Thoracic aorta (tissue), 2 donors: ENCODE measurements around the gene FLACC1. TPM values are rescaled to one million over a fixed set of nuclear protein-coding genes. Genes with fewer than 3 reads are reported as not detected.

Experiments
- ATAC-seq: fragments of 150-250 bp; one replicate; pipeline ENCODE4 v1.8.0; 2017; ENCODE audit warnings: low read depth; ENCODE audit not compliant: insufficient number of reproducible peaks, low FRiP score
- DNase-seq: peaks from one replicate; pipeline ENCODE4 v3.0.0-alpha.2; 2020; ENCODE audit warnings: low spot score
- H3K27ac ChIP-seq, 2 donors: fragments of 200-600 bp; sonication (generic); 1 replicate in 1 of 2; 2 replicates in 1 of 2; pipeline ENCODE4 v1.5.1; 2016; ENCODE audit warnings: mild to moderate bottlenecking in 2 of 2, moderate library complexity in 2 of 2
- H3K27me3 ChIP-seq: fragments of 200-600 bp; sonication (generic); replicated peaks from 2 replicates; pipeline ENCODE4 v1.6.0; 2016; ENCODE audit warnings: mild to moderate bottlenecking; ENCODE audit not compliant: insufficient read depth
- H3K36me3 ChIP-seq: fragments of 200-600 bp; sonication (generic); one replicate; pipeline ENCODE4 v1.5.1; 2016
- H3K4me1 ChIP-seq, 2 donors: fragments of 200-600 bp; sonication (generic); 1 replicate in 1 of 2; 2 replicates in 1 of 2; pipeline versions ENCODE4 v1.5.1 to v1.6.0; 2016; ENCODE audit warnings: low read depth in 2 of 2, mild to moderate bottlenecking in 1 of 2; ENCODE audit not compliant: control insufficient read depth in 1 of 2
- H3K4me3 ChIP-seq: fragments of 200-600 bp; sonication (generic); 2 replicates; pipeline ENCODE4 v1.5.1; 2016; ENCODE audit warnings: mild to moderate bottlenecking
- H3K9me3 ChIP-seq: fragments of 200-600 bp; sonication (generic); 2 replicates; pipeline ENCODE4 v1.5.1; 2016
- total RNA-seq, 2 donors: library from RNA; depleted of rRNA; stranded (reverse); fragments of >200 nt; gene quantifications; one replicate each; pipeline versions ENCODE4 v1.1.0 to v1.2.3, GENCODE V29; 2016
- TF ChIP-seq, protein P1 (sequence below): fragments of 200-600 bp; sonication (generic); IDR thresholded peaks from one replicate; pipeline ENCODE4 v1.5.1; 2019; ENCODE audit warnings: antibody characterized with exemption

The FLACC1 gene
- total RNA-seq, 2 donors from 2014 or later = 4.2 to 11.1 TPM

GRCh38 chr2:201320701-201321100 is 36.4 kb downstream of the FLACC1 start:
- no peak for ATAC-seq
- no peaks in the 10 kb centered on the region for H3K27me3 ChIP-seq
- no peak overlapping the region for H3K4me3 ChIP-seq
- H3K9me3 ChIP-seq = no peaks in the 10 kb centered on the region
- H3K36me3 ChIP-seq = no peaks in the 10 kb centered on the region
- no peaks in the 10 kb centered on the region for H3K4me1 ChIP-seq
- H3K27ac ChIP-seq = no peak overlapping the region
- TF ChIP-seq, protein P1, sequence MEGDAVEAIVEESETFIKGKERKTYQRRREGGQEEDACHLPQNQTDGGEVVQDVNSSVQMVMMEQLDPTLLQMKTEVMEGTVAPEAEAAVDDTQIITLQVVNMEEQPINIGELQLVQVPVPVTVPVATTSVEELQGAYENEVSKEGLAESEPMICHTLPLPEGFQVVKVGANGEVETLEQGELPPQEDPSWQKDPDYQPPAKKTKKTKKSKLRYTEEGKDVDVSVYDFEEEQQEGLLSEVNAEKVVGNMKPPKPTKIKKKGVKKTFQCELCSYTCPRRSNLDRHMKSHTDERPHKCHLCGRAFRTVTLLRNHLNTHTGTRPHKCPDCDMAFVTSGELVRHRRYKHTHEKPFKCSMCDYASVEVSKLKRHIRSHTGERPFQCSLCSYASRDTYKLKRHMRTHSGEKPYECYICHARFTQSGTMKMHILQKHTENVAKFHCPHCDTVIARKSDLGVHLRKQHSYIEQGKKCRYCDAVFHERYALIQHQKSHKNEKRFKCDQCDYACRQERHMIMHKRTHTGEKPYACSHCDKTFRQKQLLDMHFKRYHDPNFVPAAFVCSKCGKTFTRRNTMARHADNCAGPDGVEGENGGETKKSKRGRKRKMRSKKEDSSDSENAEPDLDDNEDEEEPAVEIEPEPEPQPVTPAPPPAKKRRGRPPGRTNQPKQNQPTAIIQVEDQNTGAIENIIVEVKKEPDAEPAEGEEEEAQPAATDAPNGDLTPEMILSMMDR = no peak
- no peak for DNase-seq

GRCh38 chr2:201320257-201320656 is 36.9 kb downstream of the FLACC1 start:
- ATAC-seq (no peak), DNase-seq (no peak)
- no peaks in the 10 kb centered on the region for H3K9me3 ChIP-seq
- H3K36me3 ChIP-seq = no peaks in the 10 kb centered on the region
- TF ChIP-seq, protein P1 = no peak
- H3K4me1 ChIP-seq = no peaks in the 10 kb centered on the region
- H3K27me3 ChIP-seq = no peaks in the 10 kb centered on the region
- no peak overlapping the region for H3K4me3 ChIP-seq
- no peak overlapping the region for H3K27ac ChIP-seq

- DNase-seq (no peak), ATAC-seq (no peak)
- TF ChIP-seq, protein P1 = no peak
- Histone ChIP-seq H3K36me3 (no peaks in the 10 kb centered on the region), H3K4me3 (no peak overlapping the region), H3K9me3 (no peaks in the 10 kb centered on the region), H3K27ac (no peak overlapping the region), H3K27me3 (no peaks in the 10 kb centered on the region), H3K4me1 (no peaks in the 10 kb centered on the region)
Observed at GRCh38 chr2:201319511-201319910, 37.6 kb downstream of the FLACC1 start.

DNA sequence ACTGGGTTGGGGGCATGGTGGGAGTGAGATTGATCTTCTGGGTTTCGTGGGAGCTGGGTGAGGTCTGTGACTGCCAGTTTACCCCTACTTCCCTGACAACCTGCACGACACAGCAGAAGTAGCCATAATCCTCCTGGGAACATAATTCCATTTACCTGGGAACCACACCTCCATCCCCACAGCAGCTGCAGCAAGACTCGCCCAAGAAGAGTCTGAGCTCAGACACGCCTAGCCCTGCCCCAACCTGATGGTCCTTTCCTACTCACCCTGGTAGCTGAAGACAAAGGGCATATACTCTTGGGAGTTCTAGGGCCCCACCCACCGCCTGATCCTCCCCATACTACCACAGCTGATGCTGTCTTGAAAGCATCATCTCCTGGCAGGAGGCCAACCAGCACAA is 43.8 kb downstream of the FLACC1 start:
- no peaks in the 10 kb centered on the region for H3K27me3 ChIP-seq
- H3K9me3 ChIP-seq = no peaks in the 10 kb centered on the region
- H3K4me1 ChIP-seq = no peaks in the 10 kb centered on the region
- TF ChIP-seq, protein P1 = no peak
- H3K27ac ChIP-seq = no peak overlapping the region
- H3K4me3 ChIP-seq = no peak overlapping the region
- DNase-seq (no peak), ATAC-seq (no peak)
- H3K36me3 ChIP-seq = peaks cover 2% of the 10 kb centered on the region

GRCh38 chr2:201308914-201309313 is 48.2 kb downstream of the FLACC1 start:
- no peak overlapping the region for H3K27ac ChIP-seq
- ATAC-seq = no peak
- DNase-seq = no peak
- H3K4me1 ChIP-seq = no peaks in the 10 kb centered on the region
- no peak overlapping the region for H3K4me3 ChIP-seq
- H3K36me3 ChIP-seq = peaks cover 16% of the 10 kb centered on the region
- TF ChIP-seq, protein P1 = no peak
- H3K9me3 ChIP-seq = peaks cover 5% of the 10 kb centered on the region
- no peaks in the 10 kb centered on the region for H3K27me3 ChIP-seq
